Right renal pelvis (tissue), 4 donors: ENCODE measurements around the gene TFF2. TPM values are rescaled to one million over a fixed set of nuclear protein-coding genes. Genes with fewer than 3 reads are reported as not detected.

Source experiments
- DNase-seq, 4 donors: peaks; one replicate each; pipeline ENCODE4 v3.0.0-alpha.2; 2013; ENCODE audit warnings: low read depth in 4 of 4, low spot score in 3 of 4, missing footprints in 1 of 4
- polyA plus RNA-seq, 4 donors: library from polyadenylated mRNA; unstranded; fragments of 120-200 nt; gene quantifications; one replicate each; pipeline ENCODE4 v1.2.1, GENCODE V29; 2013; ENCODE audit not compliant: insufficient read length in 4 of 4

The TFF2 gene
- polyA plus RNA-seq, 4 donors: not detected

DNA sequence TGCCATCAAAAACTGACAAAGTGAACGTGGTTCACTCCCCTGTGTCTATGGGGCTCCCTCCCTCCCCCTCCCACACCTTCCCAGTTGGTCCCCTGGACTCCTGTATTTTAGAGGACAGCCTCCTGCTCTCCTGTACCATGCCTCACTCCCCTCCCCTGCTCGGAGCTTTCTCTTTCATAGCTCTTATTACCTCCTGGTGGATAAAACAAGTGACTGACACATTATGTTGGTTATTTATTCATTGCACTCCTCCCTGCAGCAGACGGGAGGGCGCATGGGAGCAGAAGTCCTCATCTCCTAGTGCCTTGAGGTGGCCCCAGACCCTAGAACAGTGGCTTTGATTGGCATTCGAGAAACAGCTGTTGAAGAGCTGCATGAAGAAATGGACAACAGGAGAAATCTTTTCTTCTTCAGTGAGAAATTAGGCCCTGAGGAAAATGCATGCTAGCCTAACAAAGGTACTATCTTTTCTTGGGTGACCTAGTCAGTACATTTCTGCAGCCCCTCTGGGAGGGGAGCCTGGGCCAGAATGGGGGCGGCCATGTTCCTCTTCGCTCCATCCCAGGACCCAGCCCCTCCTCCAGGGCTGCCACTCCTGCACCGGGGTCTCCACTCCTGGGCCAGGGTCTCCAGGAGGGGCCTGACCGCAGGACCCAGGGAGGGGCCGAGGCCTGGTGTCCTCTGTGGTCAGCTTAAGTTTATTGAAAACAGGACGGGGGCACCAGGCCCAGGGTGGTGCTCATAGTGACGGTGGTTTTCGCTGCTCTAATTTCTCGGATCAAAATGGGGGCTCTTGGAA is 16.8 kb upstream of the TFF2 start:
- no peak for DNase-seq

DNA sequence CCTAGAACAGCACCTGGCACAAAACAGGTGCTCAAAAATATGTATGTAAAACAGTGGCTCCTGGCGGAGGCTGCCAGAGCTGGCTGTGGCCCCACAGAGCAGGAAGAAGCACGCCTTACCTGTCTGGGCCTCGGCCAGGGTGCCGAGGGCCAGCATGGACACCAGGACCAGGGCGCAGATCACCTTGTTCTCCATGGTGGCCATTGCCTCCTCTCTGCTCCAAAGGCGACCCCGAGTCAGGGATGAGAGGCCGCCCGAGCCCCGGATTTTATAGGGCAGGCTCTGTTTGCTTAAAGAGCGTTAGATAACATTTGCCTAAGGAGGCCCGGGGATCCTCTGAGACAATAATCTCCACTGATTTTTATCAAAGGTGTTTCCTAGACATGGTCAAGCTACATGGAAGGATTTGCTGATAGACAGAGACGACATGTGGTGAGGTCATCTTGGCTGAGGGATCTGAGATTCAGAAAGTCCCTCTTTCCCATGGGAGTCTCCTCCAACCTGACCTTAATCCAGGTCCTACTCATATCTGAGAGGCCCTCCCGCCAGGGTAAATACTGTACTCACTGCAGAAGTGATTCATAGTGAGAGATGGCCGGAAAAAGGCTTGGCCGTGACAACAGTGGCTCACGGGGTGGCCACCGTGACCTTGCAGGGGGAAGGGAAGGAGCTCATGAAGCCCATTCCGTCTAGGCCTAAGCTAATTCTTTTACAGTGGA is 15.7 kb upstream of the TFF2 start, which contains the start of gene TFF1:
Gene TFF1, minus strand, starts transcription at position 244 of the 719 bp plus-strand sequence. Its CDS starts 40 bp downstream, at position 204.
- no peak for DNase-seq

DNA sequence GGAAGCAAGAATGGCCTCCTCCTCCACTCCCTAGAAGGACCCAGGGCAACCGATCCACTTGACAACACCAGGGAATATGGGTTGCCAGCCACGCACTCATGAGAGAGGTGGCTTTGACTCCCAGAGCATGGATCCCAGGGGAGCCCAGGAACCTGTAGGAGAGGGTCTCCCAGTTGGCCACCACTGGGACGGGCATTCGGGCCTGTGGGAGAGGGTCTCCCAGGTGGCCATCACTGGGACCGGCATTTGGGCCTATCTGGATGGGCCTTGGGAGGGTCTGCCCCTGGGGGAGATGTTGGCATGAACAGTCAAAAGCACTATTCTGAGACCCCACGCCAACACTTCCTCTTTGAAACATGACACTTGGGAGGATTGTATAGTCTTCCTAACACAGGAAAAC is 15.0 kb upstream of the TFF2 start:
- no peak for DNase-seq

DNA sequence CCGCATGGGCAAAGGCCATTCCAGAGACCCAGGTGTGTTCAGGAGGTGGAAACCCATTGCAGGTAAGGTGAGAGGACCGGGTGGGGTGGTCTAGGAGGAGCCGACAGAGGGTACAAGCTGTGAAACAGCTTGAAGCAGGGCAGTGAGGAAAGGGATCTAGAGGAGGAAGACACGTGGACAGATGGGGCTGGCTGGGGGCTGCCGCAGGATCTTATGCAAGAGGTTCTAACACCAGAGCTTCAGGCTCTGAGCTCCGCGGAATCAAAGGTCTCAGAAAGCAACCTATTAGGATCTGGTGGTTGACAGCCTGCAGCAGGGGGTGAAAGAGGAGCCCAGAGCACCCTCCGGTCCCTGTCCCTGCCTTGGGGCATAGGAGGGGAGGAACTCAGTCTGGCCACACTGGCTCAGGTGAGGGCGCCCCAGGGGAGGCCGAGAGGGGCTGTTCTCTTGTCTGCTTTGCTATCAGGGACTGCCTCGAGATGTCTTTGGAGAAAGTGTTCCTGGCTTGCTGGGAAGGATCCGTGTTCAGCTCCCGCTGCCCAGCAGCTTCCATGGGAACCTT is 13.6 kb upstream of the TFF2 start:
- DNase-seq: no peak

DNA sequence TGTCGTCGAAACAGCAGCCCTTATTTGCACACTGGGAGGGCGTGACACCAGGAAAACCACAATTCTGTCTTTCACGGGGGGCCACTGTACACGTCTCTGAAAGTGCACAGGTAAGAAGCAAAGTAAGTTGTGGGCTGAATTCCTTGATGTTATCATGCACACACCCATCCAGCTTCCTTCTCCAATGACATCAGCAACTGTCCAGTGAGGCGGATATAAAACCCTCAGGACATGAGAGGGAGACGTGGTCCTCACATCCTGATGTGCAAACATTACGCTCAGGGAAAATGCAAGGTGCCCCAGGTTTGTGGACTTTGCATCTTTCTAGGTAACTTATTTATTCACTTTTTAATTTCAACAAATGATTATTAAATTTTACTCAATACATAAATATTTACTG is 12.5 kb upstream of the TFF2 start:
- DNase-seq: no peak

DNA sequence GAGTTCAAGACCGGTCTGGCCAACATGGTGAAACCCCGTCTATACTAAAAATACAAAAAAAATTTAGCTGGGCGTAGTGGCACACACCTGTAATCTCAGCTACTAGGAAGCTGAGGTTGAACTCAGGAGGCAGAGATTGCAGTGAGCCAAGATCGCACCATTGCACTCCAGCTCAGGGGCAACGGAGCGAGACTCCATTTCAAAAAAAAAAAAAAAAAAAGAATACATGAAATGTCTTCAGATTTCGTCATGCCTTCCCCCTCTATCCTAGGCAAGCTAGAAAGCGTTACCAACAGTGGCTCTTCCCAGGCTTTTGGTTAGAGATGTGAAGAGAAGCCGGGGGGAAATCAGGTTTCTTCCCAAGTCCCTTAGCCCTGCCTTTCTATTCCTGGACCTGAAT is 11.9 kb upstream of the TFF2 start:
- no peak for DNase-seq

DNA sequence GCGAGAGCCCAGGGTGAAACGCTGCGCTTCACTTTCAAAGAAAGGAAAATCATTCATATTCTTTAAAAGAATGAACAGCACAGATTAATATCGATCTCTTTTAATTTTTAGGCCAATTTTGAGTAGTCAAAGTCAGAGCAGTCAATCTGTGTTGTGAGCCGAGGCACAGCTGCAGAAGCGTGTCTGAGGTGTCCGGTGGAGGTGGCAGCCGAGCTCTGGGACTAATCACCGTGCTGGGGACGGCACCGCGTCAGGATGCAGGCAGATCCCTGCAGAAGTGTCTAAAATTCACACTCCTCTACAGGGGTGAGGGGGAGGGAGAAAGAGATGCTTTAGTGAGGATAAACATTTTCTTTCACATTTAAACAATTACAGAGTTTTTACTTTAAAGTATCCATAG is 11.4 kb upstream of the TFF2 start:
- DNase-seq: no peak

DNA sequence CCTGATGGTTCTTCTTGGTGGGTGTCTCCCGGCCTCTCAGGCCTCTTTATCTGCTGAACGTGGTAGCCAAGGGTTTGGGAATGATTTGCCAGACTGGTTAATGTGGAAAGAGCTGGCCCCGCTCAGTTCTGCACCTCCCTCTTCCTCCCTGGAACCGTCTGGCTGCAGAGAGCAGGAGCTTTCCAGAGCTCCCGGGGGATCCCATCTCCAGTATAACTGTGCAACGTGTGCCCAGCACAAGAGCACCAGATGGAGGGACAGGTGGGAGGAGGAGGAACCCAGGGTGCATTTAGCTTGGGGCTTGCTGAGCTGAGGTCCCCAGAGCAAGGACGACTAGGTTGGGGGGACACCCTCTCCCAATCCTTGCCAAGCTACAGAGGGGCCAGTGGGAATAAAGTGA is 10.5 kb upstream of the TFF2 start:
- no peak for DNase-seq

DNA sequence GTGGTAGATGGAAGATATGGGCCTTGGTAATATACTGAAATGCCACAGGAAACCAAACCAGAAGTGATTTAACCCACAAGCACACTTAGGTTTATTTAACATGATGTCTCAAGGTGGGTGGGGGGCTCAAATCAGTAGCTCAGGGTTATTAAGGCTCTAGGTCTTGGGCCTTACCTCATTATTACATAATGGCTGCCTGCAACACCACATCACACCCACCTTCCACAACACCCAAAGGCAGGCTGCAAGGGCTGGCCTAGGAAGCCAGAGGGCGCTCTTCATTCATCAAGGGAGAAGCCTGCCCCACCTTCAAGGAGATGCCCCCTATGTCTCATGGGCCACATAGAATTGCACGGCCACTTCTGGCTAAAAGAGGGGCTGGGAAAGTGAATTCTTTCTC is 9.5 kb upstream of the TFF2 start:
- no peak for DNase-seq

DNA sequence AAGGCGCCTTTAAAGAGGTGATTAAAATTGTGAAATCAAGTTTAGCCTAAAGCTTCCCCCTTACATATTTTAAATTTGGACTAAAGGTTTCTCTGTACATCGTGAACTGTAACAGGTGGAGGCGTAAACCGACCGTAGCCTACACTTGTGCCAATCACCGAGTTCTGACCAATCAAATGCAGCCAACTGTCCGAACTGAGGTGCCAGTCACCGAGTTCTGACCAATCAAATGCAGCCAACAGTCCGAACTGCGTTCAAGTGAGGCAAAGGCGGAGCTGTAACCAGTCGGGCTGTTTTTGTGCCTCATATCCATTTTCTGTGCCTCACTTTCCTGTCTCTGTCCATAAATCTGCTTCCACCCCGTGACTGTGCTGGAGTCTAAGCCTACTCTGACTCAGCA is 8.1 kb upstream of the TFF2 start:
- DNase-seq: no peak

DNA sequence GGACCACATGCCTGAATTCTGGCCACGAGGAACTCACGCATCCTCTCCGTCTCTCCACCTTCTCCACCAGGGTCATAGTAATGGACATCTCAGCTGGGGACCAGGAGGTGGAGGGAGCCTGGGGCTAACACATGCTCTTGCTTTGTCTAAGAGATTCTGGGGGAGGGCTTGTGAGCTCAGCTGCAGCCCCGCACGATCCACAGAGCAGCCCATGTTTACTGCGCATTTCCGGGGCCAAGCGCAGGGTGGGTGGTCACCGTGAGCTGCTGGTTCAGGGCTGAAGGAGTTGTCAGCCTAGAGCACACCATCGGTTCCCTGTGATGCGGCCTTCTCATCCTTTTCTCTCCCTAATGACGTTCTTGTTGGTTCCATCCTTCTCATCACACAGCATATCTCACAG is 7.5 kb upstream of the TFF2 start:
- no peak for DNase-seq

DNA sequence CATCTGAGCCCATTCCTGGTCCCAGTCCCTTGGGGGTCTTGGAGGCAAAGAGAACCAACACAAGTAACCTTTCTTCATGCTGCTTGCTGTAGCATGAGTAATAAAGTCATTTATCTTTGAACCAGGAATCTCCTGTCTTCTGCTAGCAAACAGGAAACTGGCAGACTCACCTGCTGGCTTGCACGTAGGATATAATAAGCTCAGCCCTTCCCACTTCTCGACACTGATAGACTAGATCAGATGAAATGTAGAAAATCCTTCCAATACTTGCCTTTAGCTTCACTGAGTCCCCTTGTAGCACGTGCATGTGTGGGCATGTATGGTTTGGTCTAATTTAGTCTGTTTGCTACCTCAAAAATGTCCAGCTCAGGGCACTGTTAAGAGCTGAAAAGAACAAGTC is 6.5 kb upstream of the TFF2 start:
- DNase-seq: no peak

DNA sequence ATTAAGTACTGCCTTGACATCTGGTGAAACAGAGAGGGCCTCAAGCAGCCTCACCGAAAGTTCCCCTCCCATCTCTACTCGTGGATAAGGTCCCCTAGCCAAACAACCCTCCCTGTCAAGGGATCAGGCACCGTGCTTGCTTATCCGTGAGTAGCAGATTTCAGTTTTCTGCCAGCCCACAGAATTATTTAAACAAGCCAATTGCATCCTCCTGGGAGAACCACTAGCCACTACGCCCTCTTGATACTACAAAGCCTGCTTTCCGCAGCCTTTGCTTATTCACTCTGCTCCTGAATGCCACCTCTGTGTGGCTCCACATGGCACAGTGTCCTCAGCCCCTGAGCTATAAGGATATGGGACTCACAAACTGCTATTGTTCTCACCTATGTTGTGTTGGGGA is 5.9 kb upstream of the TFF2 start:
- DNase-seq: no peak

DNA sequence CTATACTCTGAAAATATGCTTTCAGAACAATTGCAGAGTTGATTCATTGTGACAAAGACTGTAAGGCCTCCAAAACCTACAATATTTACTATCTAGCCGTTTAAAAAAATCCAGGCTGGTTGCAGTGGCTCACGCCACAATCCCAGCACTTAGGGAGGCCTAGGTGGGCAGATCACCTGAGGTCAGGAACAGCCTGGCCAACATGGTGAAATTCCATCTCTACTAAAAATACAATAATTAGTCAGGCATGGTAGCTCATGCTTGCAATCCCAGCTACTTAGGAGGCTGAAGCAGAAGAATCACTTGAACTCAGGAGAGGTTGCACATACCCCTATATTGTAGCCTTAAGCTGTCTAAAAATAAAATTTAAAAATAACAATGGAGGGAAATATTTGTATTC is 5.3 kb upstream of the TFF2 start:
- DNase-seq: no peak

DNA sequence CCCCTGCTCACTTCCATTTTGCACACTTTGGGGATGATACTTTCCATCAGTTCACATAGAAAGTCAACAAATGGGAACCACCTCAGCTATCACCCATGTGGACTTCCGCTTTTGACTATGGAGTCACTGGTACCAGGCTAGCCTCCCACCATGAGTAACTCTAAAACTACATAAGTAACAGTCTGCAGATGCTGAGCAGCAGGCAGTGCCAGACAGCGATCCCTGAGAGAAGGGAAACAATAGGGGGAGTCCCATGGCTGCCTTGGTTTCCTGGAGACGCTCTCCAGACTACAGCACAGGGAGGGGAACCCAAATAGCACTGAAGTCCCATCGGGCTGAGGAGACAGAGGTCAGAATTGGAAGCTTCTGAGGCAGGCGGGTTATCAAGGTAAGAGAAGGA is 2.8 kb upstream of the TFF2 start:
- no peak for DNase-seq

DNA sequence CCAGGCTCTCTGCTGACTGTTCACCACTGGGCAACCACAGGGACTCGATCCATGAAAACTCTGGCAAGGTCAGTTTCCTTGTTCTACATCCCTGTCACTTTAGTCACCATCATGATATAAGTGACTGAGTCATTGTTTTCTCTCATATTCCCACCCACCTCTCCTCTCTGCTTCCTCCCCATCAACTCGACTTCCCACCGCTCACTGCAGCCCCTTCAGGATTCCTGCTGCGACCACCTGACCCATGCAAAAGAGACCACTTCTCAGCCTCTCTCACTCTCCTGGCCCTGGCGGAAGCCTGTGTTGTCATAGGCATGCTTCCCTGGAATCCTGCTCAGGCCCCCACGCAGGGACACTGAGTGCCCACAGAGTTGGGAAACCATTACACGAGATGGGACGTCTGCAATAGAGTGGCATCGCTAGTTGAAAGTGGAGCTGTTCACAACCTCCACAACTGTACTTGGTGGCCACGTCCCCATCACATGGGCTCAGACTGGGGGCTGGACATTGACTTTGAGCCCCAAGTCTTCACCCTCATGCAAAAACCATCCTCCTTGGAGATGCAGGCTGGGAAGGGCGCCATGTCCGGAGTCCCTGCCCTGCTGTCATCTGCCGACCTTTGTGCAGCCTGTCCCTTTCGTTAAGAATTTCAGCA is 1.8 kb upstream of the TFF2 start:
- DNase-seq: no peak

DNA sequence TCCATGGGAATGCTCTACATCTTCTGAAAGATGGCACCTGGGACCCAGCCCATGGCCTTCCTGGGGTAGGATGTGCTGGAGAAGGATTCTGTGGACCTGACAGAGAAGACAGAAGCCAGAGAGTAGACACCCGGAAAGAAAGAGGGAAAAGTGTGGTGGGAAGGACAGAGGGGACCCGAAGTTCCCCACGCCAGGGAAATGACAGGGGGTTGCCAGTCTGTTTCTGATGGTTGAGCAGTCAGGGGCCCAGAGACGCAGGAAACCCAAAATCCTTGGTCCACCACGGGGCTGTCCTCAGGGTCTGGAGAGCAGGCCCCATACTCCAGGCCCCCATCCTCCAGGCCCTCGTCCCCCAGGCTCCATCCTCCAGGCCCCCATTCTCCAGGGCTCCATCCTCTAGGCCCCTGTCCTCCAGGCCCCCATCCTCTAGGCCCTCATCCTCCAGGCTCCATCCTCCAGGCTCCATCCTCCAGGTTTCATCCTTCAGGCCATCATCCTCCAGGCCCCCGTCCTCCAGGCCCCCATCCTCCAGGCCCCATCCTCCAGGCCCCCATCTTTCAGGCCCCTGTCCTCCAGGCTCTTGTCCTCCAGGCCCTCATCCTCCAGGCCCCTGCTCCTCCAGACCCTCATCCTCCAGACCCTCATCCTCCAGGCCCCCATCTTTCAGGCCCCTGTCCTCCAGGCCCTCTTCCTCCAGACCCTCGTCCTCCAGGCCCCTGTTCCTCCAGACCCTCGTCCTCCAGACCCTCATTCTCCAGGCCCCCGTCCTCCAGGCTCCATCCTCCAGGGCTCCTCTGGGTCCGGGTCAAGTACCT is 1.0 kb upstream of the TFF2 start:
- no peak for DNase-seq

DNA sequence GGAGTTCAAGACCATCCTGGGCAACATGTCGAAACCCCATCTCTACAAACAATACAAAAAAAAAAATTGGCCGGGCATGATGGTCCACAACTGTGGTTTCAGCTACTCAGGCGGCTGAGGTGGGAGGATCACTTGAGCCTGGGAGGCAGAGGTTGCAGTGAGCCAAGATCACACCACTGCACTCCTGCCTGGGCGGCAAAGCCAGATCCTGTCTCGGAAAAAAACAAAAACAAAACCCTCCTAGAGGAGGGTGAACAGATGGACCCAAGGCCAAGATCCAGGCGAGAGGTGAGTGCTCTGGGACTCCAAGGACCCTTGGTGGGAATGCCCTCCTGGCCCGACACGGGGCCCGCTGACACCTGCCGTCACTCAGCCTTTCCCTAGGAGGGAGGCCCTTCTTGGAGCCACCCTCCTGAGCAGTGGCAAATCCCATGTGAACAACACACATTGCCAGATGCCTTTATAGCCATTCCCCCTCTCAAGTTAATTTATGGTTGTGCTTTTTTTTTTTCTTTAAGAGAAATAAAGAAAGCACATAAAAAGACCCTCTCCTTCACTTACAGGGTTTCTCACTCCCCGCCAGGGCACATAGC is 380 bp downstream of the TFF2 start:
- DNase-seq: no peak

DNA sequence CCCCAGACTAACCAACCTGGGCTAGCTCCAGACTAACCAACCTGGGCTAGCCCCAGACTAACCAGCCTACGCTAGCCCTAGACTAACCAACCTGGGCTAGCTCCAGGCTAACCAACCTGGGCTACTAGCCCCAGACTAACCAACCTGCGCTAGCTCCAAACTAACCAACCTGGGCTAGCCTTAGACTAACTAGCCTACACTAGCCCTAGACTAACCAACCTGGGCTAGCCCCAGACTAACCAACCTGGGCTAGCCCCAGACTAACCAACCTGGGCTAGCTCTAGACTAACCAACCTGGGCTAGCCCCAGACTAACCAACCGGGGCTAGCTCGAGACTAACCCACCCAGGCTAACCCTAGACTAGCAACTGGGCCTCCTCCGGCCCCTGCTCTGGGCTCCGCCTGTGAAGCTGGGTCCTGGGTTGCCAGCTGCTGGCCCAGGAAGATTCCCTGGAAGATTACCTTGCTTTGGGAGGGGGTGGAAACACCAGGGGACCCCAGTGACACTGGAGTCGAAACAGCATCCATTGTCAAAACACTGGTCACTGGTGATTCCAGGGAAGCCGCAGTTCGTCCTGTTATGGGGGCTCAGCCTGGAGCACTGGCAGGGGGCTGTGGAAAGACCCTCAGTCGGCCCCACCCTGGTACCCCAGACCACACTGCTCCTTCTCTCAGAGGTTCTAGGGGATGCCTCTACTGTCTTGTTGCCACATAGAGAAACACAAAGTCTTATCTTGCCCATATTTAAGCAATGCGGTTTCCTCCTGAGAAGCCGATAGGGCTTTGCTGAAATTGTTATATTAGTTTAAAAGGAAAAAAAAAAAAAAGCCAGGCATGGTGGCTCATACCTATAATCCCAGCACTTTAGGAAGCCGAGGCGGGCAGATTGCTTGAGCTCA is 1.1 kb downstream of the TFF2 start:
- DNase-seq: no peak
